Measurements from ENCODE around the gene ESPN.
"Not testable (repeated sequence)": the region's sequence is repeated elsewhere in the genome, so short reads cannot be mapped to it uniquely, and the experiment has no call there.

Gene ESPN

DNA sequence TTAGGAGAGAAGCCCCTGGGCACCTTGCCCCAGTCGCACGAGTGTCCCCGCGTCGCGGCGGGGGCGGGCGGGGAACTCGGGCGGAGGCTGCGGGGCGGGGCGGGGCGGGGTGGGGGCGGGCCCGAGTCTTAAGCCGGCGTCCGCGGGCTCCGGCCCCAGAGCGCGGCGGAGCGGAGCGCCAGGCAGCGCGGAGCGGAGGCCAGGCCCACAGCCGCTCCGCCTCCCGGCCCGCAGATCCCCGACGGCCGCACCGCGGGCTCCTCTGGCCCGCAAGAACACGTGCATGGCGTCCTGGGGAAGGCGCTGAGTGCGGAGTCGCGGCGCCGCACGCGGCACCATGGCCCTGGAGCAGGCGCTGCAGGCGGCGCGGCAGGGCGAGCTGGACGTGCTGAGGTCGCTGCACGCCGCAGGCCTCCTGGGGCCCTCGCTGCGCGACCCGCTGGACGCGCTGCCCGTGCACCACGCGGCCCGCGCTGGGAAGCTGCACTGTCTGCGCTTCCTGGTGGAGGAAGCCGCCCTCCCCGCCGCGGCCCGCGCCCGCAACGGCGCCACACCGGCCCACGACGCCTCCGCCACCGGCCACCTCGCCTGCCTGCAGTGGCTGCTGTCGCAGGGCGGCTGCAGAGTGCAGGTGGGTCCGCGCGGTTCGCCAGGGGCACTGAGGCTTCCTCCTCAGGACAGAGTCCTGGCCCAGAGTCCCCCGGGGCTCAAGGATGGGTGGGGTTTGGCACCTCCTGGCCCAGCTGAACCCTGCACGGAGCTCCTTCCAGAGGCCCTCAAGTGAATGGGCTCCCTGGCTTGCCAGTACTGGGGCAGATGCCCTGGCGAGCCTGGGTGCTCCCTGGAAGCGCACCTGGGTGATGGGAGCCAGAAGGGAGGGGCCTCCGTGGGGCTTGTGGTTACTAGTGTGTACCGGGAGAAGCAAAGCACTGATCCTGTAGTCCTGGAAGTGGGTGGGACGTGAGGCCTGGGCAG, at the start of gene ESPN:
TSS of gene ESPN (plus strand) at position 158 of the 975 bp plus-strand sequence. CDS start at position 338, 180 bp downstream.
- in situ Hi-C loops (cut with MboI; ENCODE audit: low pct_unique_long_range_greater_than_20kb, low sequenced_read_pairs) = no loop called here
- DNase-seq = no peak

GRCh38 chr1:6378096-6378746, 46.4 kb upstream of the ESPN start:
- in situ Hi-C loops (cut with MboI; ENCODE audit: low pct_unique_long_range_greater_than_20kb, low sequenced_read_pairs) = no loop called here
- DNase-seq = peak; percentile 21

DNA sequence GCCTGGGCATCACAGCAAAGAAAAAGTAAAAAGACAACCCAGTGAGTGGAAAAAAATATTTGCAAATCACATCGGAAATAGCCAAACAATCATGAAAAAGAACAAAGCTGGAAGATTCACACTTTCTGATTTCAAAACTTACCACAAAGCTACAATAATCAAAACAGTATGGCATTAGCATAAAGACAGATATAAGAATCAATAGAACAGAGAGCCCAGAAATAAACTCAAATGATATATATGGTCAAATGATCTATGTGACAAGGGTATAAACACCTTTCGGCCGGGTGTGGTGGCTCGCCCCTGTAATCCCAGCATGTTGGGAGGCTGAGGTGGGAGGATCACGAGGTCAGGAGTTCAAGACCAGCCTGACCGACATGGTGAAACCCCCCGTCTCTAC, 44.5 kb upstream of the ESPN start:
- DNase-seq = no peak
- in situ Hi-C loops (cut with MboI; ENCODE audit: low pct_unique_long_range_greater_than_20kb, low sequenced_read_pairs) = no loop called here

- in situ Hi-C loops (cut with MboI; ENCODE audit: low pct_unique_long_range_greater_than_20kb, low sequenced_read_pairs) = no loop called here
- no peak for DNase-seq
Measured at GRCh38 chr1:6384135-6384534, 40.4 kb upstream of the ESPN start.

DNA sequence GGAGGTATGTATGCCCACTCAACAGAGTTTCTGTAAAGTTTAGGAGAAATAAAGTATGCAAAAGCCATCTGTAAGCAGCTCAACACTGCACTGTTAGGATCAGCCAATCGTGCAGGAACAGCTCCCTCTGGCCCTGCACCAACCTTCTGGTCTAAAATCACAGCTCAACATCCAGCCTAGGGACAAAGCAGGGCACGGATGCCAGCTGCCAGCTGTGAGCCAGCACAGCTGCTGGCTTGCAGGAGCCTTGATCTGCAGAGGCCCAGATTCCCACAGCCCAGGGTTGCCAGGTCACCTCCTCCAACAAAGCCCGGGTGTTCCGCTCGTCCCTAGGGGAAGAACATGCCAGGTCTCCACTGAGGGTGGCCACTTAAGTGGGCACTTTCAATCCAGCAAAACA, 39.6 kb upstream of the ESPN start:
- DNase-seq = no peak
- in situ Hi-C loops (cut with MboI; ENCODE audit: low pct_unique_long_range_greater_than_20kb, low sequenced_read_pairs) = no loop called here

GRCh38 chr1:6385488-6386191, 38.9 kb upstream of the ESPN start:
- in situ Hi-C loops (cut with MboI; ENCODE audit: low pct_unique_long_range_greater_than_20kb, low sequenced_read_pairs) = no loop called here
- DNase-seq = no peak

- DNase-seq = no peak
Measured at GRCh38 chr1:6386371-6386949, 38.1 kb upstream of the ESPN start.

GRCh38 chr1:6389971-6390370, 34.6 kb upstream of the ESPN start:
- DNase-seq = no peak
- in situ Hi-C loops (cut with MboI; ENCODE audit: low pct_unique_long_range_greater_than_20kb, low sequenced_read_pairs) = no loop called here

More at GRCh38 chr1:6386371-6386949, 38.1 kb upstream of the ESPN start:
- in situ Hi-C loops (cut with MboI; ENCODE audit: low pct_unique_long_range_greater_than_20kb, low sequenced_read_pairs) = no loop called here

GRCh38 chr1:6391951-6392808, 32.4 kb upstream of the ESPN start:
- in situ Hi-C loops (cut with MboI; ENCODE audit: low pct_unique_long_range_greater_than_20kb, low sequenced_read_pairs) = no loop called here
- DNase-seq = peak; percentile 62

GRCh38 chr1:6392809-6393399, 31.7 kb upstream of the ESPN start:
- no peak for DNase-seq
- in situ Hi-C loops (cut with MboI; ENCODE audit: low pct_unique_long_range_greater_than_20kb, low sequenced_read_pairs) = no loop called here

DNA sequence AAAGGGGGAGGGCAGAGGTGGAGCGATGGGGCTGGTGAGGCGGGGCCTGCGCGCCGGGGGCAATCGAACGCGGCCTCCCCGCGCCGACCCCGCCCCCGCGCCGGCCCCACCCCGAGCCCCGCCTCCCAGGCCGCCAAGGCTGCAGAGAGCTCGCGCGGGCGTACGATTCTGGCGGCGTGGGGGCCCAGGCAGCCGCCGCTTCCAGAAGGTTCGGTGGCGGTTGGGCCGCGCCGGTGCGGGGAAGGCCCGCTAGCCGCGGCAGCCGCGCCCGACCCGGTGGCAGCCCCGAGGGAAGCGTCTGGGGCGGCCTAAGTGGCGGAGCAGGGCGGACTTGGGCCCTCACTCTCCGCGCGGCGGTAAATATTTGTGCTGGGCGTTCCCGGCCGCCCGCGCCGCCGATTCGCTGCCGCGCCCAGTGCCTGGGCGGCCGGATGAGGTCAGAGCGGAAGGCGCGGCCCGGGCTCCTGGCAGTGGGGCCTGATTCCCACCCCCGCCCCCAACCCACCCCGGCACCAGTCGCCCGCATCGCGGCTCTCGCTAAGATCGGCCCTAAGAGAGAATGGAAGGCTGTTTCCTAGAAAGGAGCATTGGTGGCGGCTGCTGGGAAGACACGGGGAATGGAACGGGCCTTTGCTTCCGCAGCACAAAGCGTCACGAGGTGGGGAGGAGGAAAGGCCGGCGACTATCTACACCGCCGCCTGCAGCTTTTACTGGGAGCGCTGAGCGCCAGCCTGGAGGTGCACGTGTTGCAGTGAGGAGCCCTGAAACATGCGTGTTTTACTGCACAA, 31.0 kb upstream of the ESPN start, which contains the start of gene ACOT7:
TSS of gene ACOT7 (minus strand) at position 368 of the 788 bp plus-strand sequence. CDS start 368 bp downstream, outside the sequence.
- peak; percentile 92 for DNase-seq

GRCh38 chr1:6395130-6395529, 29.4 kb upstream of the ESPN start:
- in situ Hi-C loops (cut with MboI; ENCODE audit: low pct_unique_long_range_greater_than_20kb, low sequenced_read_pairs); DNase-seq: not testable (repeated sequence)

More for the DNA sequence above, 31.0 kb upstream of the ESPN start, which contains the start of gene ACOT7:
- in situ Hi-C loops (cut with MboI; ENCODE audit: low pct_unique_long_range_greater_than_20kb, low sequenced_read_pairs) = no loop called here

DNA sequence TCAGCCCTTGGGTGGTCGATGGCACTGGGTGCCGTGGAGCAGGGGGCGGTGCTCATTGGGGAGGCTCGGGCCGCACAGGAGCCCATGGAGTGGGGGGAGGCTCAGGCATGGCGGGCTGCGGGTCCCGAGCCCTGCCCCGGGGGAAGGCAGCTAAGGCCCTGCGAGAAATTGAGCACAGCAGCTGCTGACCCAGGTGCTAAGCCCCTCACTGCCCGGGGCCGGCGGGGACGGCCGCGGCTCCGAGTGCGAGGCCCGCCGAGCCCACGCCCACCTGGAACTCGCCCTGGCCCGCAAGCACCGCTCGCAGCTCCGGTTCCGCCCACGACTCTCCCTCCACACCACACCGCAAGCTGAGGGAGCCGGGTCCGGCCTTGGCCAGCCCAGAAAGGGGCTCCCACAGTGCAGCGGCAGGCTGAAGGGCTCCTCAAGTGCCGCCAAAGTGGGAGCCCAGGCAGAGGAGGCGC, 28.8 kb upstream of the ESPN start:
- in situ Hi-C loops (cut with MboI; ENCODE audit: low pct_unique_long_range_greater_than_20kb, low sequenced_read_pairs); DNase-seq: not testable (repeated sequence)

DNA sequence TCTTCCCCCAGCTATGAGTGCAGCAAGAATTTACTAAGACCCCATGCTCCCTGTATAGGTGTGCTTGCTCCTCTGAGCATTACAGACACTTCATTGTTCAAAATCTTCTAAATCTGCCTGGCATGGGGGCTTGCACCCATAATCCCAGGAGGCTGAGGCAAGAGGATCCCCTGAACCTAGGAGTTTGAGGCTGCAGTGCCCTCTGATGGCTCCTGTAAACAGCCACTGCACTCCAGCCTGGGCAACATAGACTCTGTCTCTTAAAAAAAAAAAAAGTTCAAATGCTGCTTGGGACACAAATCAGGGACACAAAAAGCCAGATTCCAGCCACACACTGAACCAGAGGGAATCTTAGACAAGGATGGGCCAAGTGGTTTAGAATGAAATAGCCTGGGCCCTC, 27.6 kb upstream of the ESPN start:
- DNase-seq = no peak
- in situ Hi-C loops (cut with MboI; ENCODE audit: low pct_unique_long_range_greater_than_20kb, low sequenced_read_pairs) = no loop called here

DNA sequence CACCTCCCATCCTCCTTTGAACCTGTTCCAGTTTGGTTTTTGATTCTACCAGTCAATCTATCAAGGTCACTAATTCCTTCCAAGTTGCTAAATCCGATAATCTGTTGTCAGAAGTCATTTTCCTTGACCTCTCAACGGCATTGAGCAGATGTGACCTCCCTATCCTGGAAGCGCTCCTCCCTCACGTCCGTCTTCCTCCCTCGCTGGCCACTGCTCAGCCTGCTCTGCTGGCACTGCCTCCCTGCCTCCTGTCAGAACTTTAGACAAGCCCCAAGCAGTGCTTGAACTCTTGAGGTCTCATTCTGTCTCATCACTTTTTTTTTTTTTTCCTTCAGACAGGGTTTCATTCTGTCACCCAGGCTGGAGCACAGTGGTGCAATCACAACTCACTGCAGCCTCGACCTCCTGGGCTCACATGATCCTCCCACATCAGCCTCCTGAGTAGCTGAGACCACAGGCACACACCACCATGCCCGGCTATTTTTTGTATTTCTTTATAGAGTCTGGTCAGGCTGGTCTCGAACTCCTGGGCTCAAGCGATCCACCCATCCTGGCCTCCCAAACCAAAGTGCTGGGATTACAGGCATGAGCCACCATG, 26.6 kb upstream of the ESPN start:
- in situ Hi-C loops (cut with MboI; ENCODE audit: low pct_unique_long_range_greater_than_20kb, low sequenced_read_pairs) = no loop called here

DNA sequence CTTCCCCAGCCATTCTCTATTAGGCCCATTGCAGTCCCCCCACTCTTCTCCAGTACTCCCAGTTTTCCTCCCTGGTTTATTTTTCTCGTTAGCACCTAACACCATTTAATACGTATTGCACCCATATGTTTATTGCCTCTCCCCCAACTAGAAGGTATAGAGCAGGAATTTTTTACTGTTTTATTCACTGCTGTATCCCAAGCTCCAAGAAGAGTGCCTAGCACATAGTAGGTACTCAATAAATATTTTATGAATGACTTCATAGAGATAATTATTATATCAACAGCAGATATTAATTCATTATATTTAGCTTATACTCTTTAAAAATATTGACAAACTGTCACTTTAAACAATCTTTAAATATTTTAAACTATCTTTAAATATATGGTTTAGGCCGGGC, 25.3 kb upstream of the ESPN start:
- no peak for DNase-seq
- in situ Hi-C loops (cut with MboI; ENCODE audit: low pct_unique_long_range_greater_than_20kb, low sequenced_read_pairs) = no loop called here

More for the DNA sequence above, 26.6 kb upstream of the ESPN start:
- no peak for DNase-seq

- in situ Hi-C loops (cut with MboI; ENCODE audit: low pct_unique_long_range_greater_than_20kb, low sequenced_read_pairs) = loop anchor here (10.0 kb wide), 2 partner anchors 47 to 157 kb away; partner anchors contain the start of gene HES3
- DNase-seq = peak; percentile 47
Measured at GRCh38 chr1:6401673-6402072, 22.9 kb upstream of the ESPN start.
